Mucosa of rectum (tissue), 2 donors: ENCODE measurements around the gene PBX3.

Experiments used
- H3K27ac ChIP-seq, 2 donors: one replicate each; pipeline ENCODE4 v1.7.0; 2013; ENCODE audit warnings: inconsistent platforms in 2 of 2, low read depth in 2 of 2, low read length in 2 of 2
- H3K27me3 ChIP-seq, 2 donors: one replicate each; pipeline ENCODE4 v1.7.0; 2013; ENCODE audit warnings: low read length in 2 of 2; ENCODE audit not compliant: control insufficient read depth in 2 of 2, insufficient read depth in 2 of 2
- H3K36me3 ChIP-seq, 2 donors: one replicate each; pipeline ENCODE4 v1.7.0; 2013; ENCODE audit warnings: low read length in 2 of 2; ENCODE audit not compliant: control insufficient read depth in 2 of 2, insufficient read depth in 2 of 2
- H3K4me1 ChIP-seq, 2 donors: one replicate each; pipeline ENCODE4 v1.7.0; 2013; ENCODE audit warnings: low read length in 2 of 2, mild to moderate bottlenecking in 1 of 2; ENCODE audit not compliant: control insufficient read depth in 2 of 2, insufficient read depth in 2 of 2
- H3K4me3 ChIP-seq, 2 donors: one replicate each; pipeline ENCODE4 v1.7.0; 2013; ENCODE audit warnings: low read length in 2 of 2
- H3K9ac ChIP-seq, 2 donors: one replicate each; pipeline ENCODE4 v1.7.0; 2013; ENCODE audit warnings: low read length in 2 of 2, low read depth in 1 of 2, mild to moderate bottlenecking in 1 of 2
- H3K9me3 ChIP-seq, 2 donors: one replicate each; pipeline ENCODE4 v1.7.0; 2013; ENCODE audit warnings: low read length in 2 of 2; ENCODE audit not compliant: control insufficient read depth in 2 of 2
- donor health status: healthy.
- donor health status: Normal muscosa, but diverticular disease.

Gene PBX3

GRCh38 chr9:125758986-125759763 lies 12.0 kb downstream of the PBX3 start:
- Histone ChIP-seq H3K9me3 (no peaks in the 10 kb centered on the region), H3K4me3 (peak overlapping the region in 1 of 2 donors; percentile 52), H3K27me3 (no peaks in the 10 kb centered on the region), H3K27ac (no peak overlapping the region), H3K36me3 (no peaks in the 10 kb centered on the region), H3K4me1 (peaks cover 0 to 6% of the 10 kb centered on the region in 2 donors), H3K9ac (no peak overlapping the region)

GRCh38 chr9:125759764-125760129 lies 12.6 kb downstream of the PBX3 start:
- H3K36me3 ChIP-seq: no peaks in the 10 kb centered on the region
- no peak overlapping the region for H3K9ac ChIP-seq
- peak overlapping the region in 1 of 2 donors; percentile 52 for H3K4me3 ChIP-seq
- no peaks in the 10 kb centered on the region for H3K27me3 ChIP-seq
- H3K9me3 ChIP-seq: no peaks in the 10 kb centered on the region
- no peak overlapping the region for H3K27ac ChIP-seq
- peaks cover 0 to 6% of the 10 kb centered on the region in 2 donors for H3K4me1 ChIP-seq

GRCh38 chr9:125760537-125760936 lies 13.4 kb downstream of the PBX3 start:
- no peak overlapping the region for H3K27ac ChIP-seq
- no peaks in the 10 kb centered on the region for H3K9me3 ChIP-seq
- H3K4me1 ChIP-seq: peaks cover 0 to 6% of the 10 kb centered on the region in 2 donors
- H3K27me3 ChIP-seq: no peaks in the 10 kb centered on the region
- H3K9ac ChIP-seq: no peak overlapping the region
- no peaks in the 10 kb centered on the region for H3K36me3 ChIP-seq
- H3K4me3 ChIP-seq: no peak overlapping the region

GRCh38 chr9:125761676-125762450 lies 14.7 kb downstream of the PBX3 start:
- no peak overlapping the region for H3K27ac ChIP-seq
- no peak overlapping the region for H3K4me3 ChIP-seq
- H3K27me3 ChIP-seq: no peaks in the 10 kb centered on the region
- H3K4me1 ChIP-seq: peaks cover 0 to 6% of the 10 kb centered on the region in 2 donors
- H3K36me3 ChIP-seq: no peaks in the 10 kb centered on the region
- H3K9ac ChIP-seq: no peak overlapping the region
- no peaks in the 10 kb centered on the region for H3K9me3 ChIP-seq

- Histone ChIP-seq H3K36me3 (no peaks in the 10 kb centered on the region), H3K4me1 (peaks cover 0 to 6% of the 10 kb centered on the region in 2 donors), H3K27ac (no peak overlapping the region), H3K9ac (no peak overlapping the region), H3K9me3 (no peaks in the 10 kb centered on the region), H3K4me3 (no peak overlapping the region), H3K27me3 (no peaks in the 10 kb centered on the region)
These were observed 16.2 kb downstream of the PBX3 start for GRCh38 chr9:125763394-125763801.

- Histone ChIP-seq H3K27ac (no peak overlapping the region), H3K4me3 (no peak overlapping the region), H3K36me3 (no peaks in the 10 kb centered on the region), H3K9ac (no peak overlapping the region), H3K27me3 (no peaks in the 10 kb centered on the region), H3K4me1 (peaks cover 0 to under 1% of the 10 kb centered on the region in 2 donors), H3K9me3 (no peaks in the 10 kb centered on the region)
These were observed 17.0 kb downstream of the PBX3 start for GRCh38 chr9:125764198-125764597.

- no peak overlapping the region for H3K9ac ChIP-seq
- H3K27me3 ChIP-seq: no peaks in the 10 kb centered on the region
- no peaks in the 10 kb centered on the region for H3K36me3 ChIP-seq
- no peaks in the 10 kb centered on the region for H3K4me1 ChIP-seq
- H3K4me3 ChIP-seq: no peak overlapping the region
- no peaks in the 10 kb centered on the region for H3K9me3 ChIP-seq
- no peak overlapping the region for H3K27ac ChIP-seq
These were observed 19.5 kb downstream of the PBX3 start for GRCh38 chr9:125766468-125767221.

GRCh38 chr9:125767349-125767748 lies 20.2 kb downstream of the PBX3 start:
- Histone ChIP-seq H3K9ac (no peak overlapping the region), H3K4me3 (no peak overlapping the region), H3K27ac (no peak overlapping the region), H3K4me1 (no peaks in the 10 kb centered on the region), H3K27me3 (no peaks in the 10 kb centered on the region), H3K36me3 (no peaks in the 10 kb centered on the region), H3K9me3 (no peaks in the 10 kb centered on the region)

- H3K9me3 ChIP-seq: no peaks in the 10 kb centered on the region
- no peaks in the 10 kb centered on the region for H3K27me3 ChIP-seq
- H3K4me3 ChIP-seq: no peak overlapping the region
- no peak overlapping the region for H3K27ac ChIP-seq
- H3K4me1 ChIP-seq: no peaks in the 10 kb centered on the region
- no peaks in the 10 kb centered on the region for H3K36me3 ChIP-seq
- no peak overlapping the region for H3K9ac ChIP-seq
These were observed 21.6 kb downstream of the PBX3 start for GRCh38 chr9:125768803-125769202.

- Histone ChIP-seq H3K4me3 (no peak overlapping the region), H3K27ac (no peak overlapping the region), H3K4me1 (no peaks in the 10 kb centered on the region), H3K27me3 (no peaks in the 10 kb centered on the region), H3K36me3 (no peaks in the 10 kb centered on the region), H3K9me3 (no peaks in the 10 kb centered on the region), H3K9ac (no peak overlapping the region)
These were observed 23.9 kb downstream of the PBX3 start for GRCh38 chr9:125771037-125771436.
